GM19240 (cell line): Measurements from ENCODE around the gene EDC4.
A peak's percentile ranks its signal among the peaks of the same experiment; 100 is the strongest.

Experiments
- DNase-seq: peaks from one replicate; pipeline ENCODE4 v3.0.0; 2011; ENCODE audit warnings: low spot score; ENCODE audit not compliant: insufficient read length

Gene EDC4

GRCh38 chr16:67878846-67879245 lies 6.0 kb downstream of the EDC4 start:
- no peak for DNase-seq

GRCh38 chr16:67879462-67879861 lies 6.6 kb downstream of the EDC4 start:
- DNase-seq = no peak

GRCh38 chr16:67879936-67880335 lies 7.1 kb downstream of the EDC4 start:
- DNase-seq = no peak

- no peak for DNase-seq
Observed at GRCh38 chr16:67880584-67880983, 7.7 kb downstream of the EDC4 start.

GRCh38 chr16:67881621-67882161 lies 8.8 kb downstream of the EDC4 start:
- DNase-seq = no peak

- no peak for DNase-seq
Observed at GRCh38 chr16:67882374-67883145, 9.7 kb downstream of the EDC4 start.

GRCh38 chr16:67883146-67883871 lies 10.5 kb downstream of the EDC4 start:
- DNase-seq = no peak

- DNase-seq = peak; percentile 57
Observed at GRCh38 chr16:67883872-67884261, 11.0 kb downstream of the EDC4 start.

- no peak for DNase-seq
Observed at GRCh38 chr16:67884684-67885083, 11.8 kb downstream of the EDC4 start, which contains the start of gene NRN1L. NRN1L (plus strand) TSS chr16:67884885; CDS start chr16:67884904, 19 bp downstream.

GRCh38 chr16:67885545-67885944 lies 12.7 kb downstream of the EDC4 start:
- DNase-seq = no peak

- DNase-seq = no peak
Observed at GRCh38 chr16:67885976-67886375, 13.1 kb downstream of the EDC4 start.

GRCh38 chr16:67886387-67886786 lies 13.5 kb downstream of the EDC4 start:
- no peak for DNase-seq

- DNase-seq = no peak
Observed at GRCh38 chr16:67888331-67888730, 15.5 kb downstream of the EDC4 start.

- no peak for DNase-seq
Observed at GRCh38 chr16:67892375-67892774, 19.5 kb downstream of the EDC4 start.

- DNase-seq = peak; percentile 99
Observed at GRCh38 chr16:67892899-67893742, 20.3 kb downstream of the EDC4 start, which contains the start of gene PSKH1. PSKH1 (plus strand) TSS chr16:67893254; CDS start chr16:67908750, 15,496 bp downstream.

GRCh38 chr16:67893743-67894399 lies 21.0 kb downstream of the EDC4 start:
- DNase-seq = no peak

- no peak for DNase-seq
Observed at GRCh38 chr16:67897231-67897630, 24.4 kb downstream of the EDC4 start.

- no peak for DNase-seq
Observed at GRCh38 chr16:67901734-67902133, 28.9 kb downstream of the EDC4 start.

GRCh38 chr16:67902831-67903230 lies 30.0 kb downstream of the EDC4 start:
- no peak for DNase-seq

GRCh38 chr16:67907397-67908180 lies 34.7 kb downstream of the EDC4 start:
- no peak for DNase-seq
